GM12878 (cell line): Measurements from ENCODE around the gene DIS3L2.

ENCODE experiments used
- CTCF ChIP-seq, 3 experiments: IDR thresholded peaks in 2 of 3; conservative IDR thresholded peaks in 1 of 3; 2 replicates each; pipeline ENCODE4 v1.5.1; 2011; ENCODE audit warnings: low read depth in 3 of 3, low read length in 3 of 3, mild to moderate bottlenecking in 3 of 3, control low read depth in 2 of 3, moderate library complexity in 2 of 3, inconsistent platforms in 1 of 3, mixed read lengths in 1 of 3; ENCODE audit not compliant: control insufficient read depth in 2 of 3, insufficient read depth in 1 of 3; ENCODE audit errors: extremely low read depth in 1 of 3
- SRF ChIP-seq, 2 experiments: IDR thresholded peaks; 2 replicates each; pipeline ENCODE4 v1.6.1; 2011; ENCODE audit warnings: low read depth in 2 of 2, low read length in 2 of 2, mild to moderate bottlenecking in 1 of 2, moderate library complexity in 1 of 2

GRCh38 chr2:232340171-232340935 is 378.8 kb downstream of the DIS3L2 start:
- TF ChIP-seq SRF (IDR thresholded peaks at IDR 0.05; ENCODE audit: low read depth in 2 of 2, low read length in 2 of 2) = no peak
- TF ChIP-seq CTCF (IDR thresholded peaks at IDR 0.05 in 2 of 3, conservative IDR thresholded peaks at IDR 0.05 in 1 of 3; ENCODE audit: control insufficient read depth in 2 of 3, extremely low read depth in 1 of 3, insufficient read depth in 1 of 3, low read depth in 3 of 3, low read length in 3 of 3) = no peak
